HepG2 (cell line): ENCODE results near the gene GLUL. TPM values are rescaled to one million over a fixed set of nuclear protein-coding genes. Genes with fewer than 3 reads are reported as not detected.

ENCODE experiments used
- ATAC-seq: fragments of 200-7000 bp; cut with Tn5 transposase; 3 replicates; pipeline ENCODE4 v1.9.1; 2020; ENCODE audit warnings: mild to moderate bottlenecking, moderate library complexity
- BruUV-seq: library from RNA; stranded (reverse); fragments of 400-500 nt; replicated peaks from 2 replicates; lab custom pipeline; 2021; lab: Mats Ljungman, UMichigan
- CTCF ChIA-PET: fragments of 300-600 bp; formaldehyde crosslinking; extraction: SDS; loops from one replicate; lab custom pipeline; 2021; ENCODE audit warnings: low total read pairs, inconsistent platforms, low intra/inter-chr PET ratio; lab: Yijun Ruan, JAX
- POLR2A ChIA-PET: fragments of 350-600 bp; sonication (Branson Sonifier 250); formaldehyde crosslinking; loops from one replicate; lab custom pipeline; 2020; ENCODE audit warnings: antibody characterized with exemption, inconsistent platforms; lab: Yijun Ruan, JAX
- DNase-seq: peaks from one replicate; pipeline ENCODE4 v3.0.0-alpha.2; 2015; ENCODE audit warnings: low spot score
- FAIRE-seq: peaks from 3 replicates; lab custom pipeline; 2011; peaks lifted over from hg19 to GRCh38; lab: Jason Lieb, UNC
- H2AFZ ChIP-seq: one replicate; pipeline ENCODE4 v1.6.1; 2011; ENCODE audit warnings: low read length, inconsistent platforms
- H3K27ac ChIP-seq: fragments of 300-600 bp; 3 replicates; pipeline ENCODE4 v1.8.0; 2011; ENCODE audit warnings: mixed run types, mild to moderate bottlenecking, mixed read lengths, low read length, inconsistent platforms; ENCODE audit not compliant: insufficient read depth; ENCODE audit errors: extremely low read length
- H3K27me3 ChIP-seq, 2 experiments: fragments of 200-600 bp in 1 of 2; 2 replicates in 1 of 2; 3 replicates in 1 of 2; pipeline versions ENCODE4 v1.6.0 to v1.8.0; 2011; ENCODE audit warnings: low read length in 2 of 2, mild to moderate bottlenecking in 2 of 2, moderate library complexity in 2 of 2, inconsistent platforms in 1 of 2; ENCODE audit not compliant: insufficient read depth in 2 of 2, control insufficient read depth in 1 of 2
- H3K36me3 ChIP-seq, 2 experiments: fragments of 200-600 bp in 1 of 2; replicated peaks in 1 of 2; 2 replicates in 1 of 2; 3 replicates in 1 of 2; pipeline versions ENCODE4 v1.5.1 to v1.8.0; 2011; ENCODE audit warnings: low read length in 2 of 2, inconsistent platforms in 1 of 2; ENCODE audit not compliant: insufficient read depth in 2 of 2, control insufficient read depth in 1 of 2
- H3K4me1 ChIP-seq: 2 replicates; pipeline ENCODE4 v1.5.1; 2012; ENCODE audit warnings: low read length, inconsistent platforms; ENCODE audit not compliant: insufficient read depth
- H3K4me2 ChIP-seq: 2 replicates; pipeline ENCODE4 v1.6.0; 2011; ENCODE audit warnings: low read depth, low read length, inconsistent platforms
- H3K4me3 ChIP-seq, 3 experiments: fragments of 200-600 bp in 1 of 3; sonication (generic), shearing (Covaris generic) in 1 of 3; replicated peaks in 1 of 3; 2 replicates each; pipeline ENCODE4 v1.5.1; 2011 to 2016; ENCODE audit warnings: low read length in 3 of 3, inconsistent platforms in 2 of 3, low read depth in 2 of 3, mild to moderate bottlenecking in 2 of 3, control low read depth in 1 of 3, mixed read lengths in 1 of 3; ENCODE audit not compliant: insufficient read depth in 1 of 3
- H3K79me2 ChIP-seq: one replicate; pipeline ENCODE4 v1.6.1; 2011; ENCODE audit warnings: low read length, inconsistent platforms; ENCODE audit not compliant: insufficient read depth
- H3K9ac ChIP-seq: 2 replicates; pipeline ENCODE4 v1.6.0; 2011; ENCODE audit warnings: mild to moderate bottlenecking, low read depth, low read length, inconsistent platforms; ENCODE audit not compliant: insufficient read depth
- H3K9me3 ChIP-seq: 2 replicates; pipeline ENCODE4 v1.5.1; 2012; ENCODE audit warnings: mild to moderate bottlenecking, low read length
- H4K20me1 ChIP-seq: 2 replicates; pipeline ENCODE4 v1.6.0; 2011; ENCODE audit warnings: inconsistent platforms, mild to moderate bottlenecking, low read length, moderate library complexity; ENCODE audit not compliant: insufficient read depth
- FOXO1 ChIP-seq: sonication (generic); formaldehyde crosslinking; IDR thresholded peaks from 2 replicates; pipeline ENCODE4 v1.4.0; 2020; ENCODE audit warnings: missing genetic modification reagents
- MED8 ChIP-seq: sonication (generic); formaldehyde crosslinking; IDR thresholded peaks from 2 replicates; pipeline ENCODE4 v1.8.1; 2023; ENCODE audit warnings: mild to moderate bottlenecking, missing genetic modification reagents; ENCODE audit not compliant: insufficient replicate concordance
- SRY ChIP-seq: sonication (generic); formaldehyde crosslinking; IDR thresholded peaks from 2 replicates; pipeline ENCODE4 v1.8.0; 2022; ENCODE audit warnings: mild to moderate bottlenecking, missing genetic modification reagents
- ZNF547 ChIP-seq: sonication (generic); formaldehyde crosslinking; IDR thresholded peaks from 2 replicates; pipeline ENCODE4 v1.5.1; 2020; ENCODE audit warnings: mild to moderate bottlenecking, missing genetic modification reagents
- ZNF75D ChIP-seq: sonication (generic); formaldehyde crosslinking; IDR thresholded peaks from 2 replicates; pipeline ENCODE4 v1.8.1; 2023; ENCODE audit warnings: missing genetic modification reagents, mild to moderate bottlenecking, borderline replicate concordance
- ZNF891 ChIP-seq: sonication (generic); formaldehyde crosslinking; IDR thresholded peaks from 2 replicates; pipeline ENCODE4 v1.5.0; 2020; ENCODE audit warnings: mild to moderate bottlenecking, missing genetic modification reagents
- WGBS: methylation state at CpG from one replicate; pipeline ENCODE4 v1.1.6; 2017; ENCODE audit warnings: low lambda C conversion rate; 5-methylcytosine and 5-hydroxymethylcytosine counted together
- in situ Hi-C: cut with HindIII; loops from 2 replicates; pipeline ENCODE4 v1.10.0; 2017; ENCODE audit warnings: low pct_unique_long_range_greater_than_20kb; ENCODE audit not compliant: extremely low pct_ligation_motif_present
- intact Hi-C: fragments of 100-400 bp; cut with micrococcal nuclease; formaldehyde crosslinking; loops from one replicate; pipeline ENCODE4 v1.10.0; 2022; ENCODE audit not compliant: unreplicated experiment
- polyA plus RNA-seq, 8 experiments: library from polyadenylated mRNA; depleted of rRNA in 3 of 8; stranded (reverse) in 7 of 8; unstranded in 1 of 8; fragments of >200 nt; fragmentation: Illumina TruSeq in 4 of 8; extraction: Trizol in 4 of 8; gene quantifications; 2 replicates each; pipeline versions ENCODE4 v1.2.1 to v1.2.3, GENCODE V29; 2011 to 2016; ENCODE audit warnings: low read depth in 4 of 8, missing spikeins in 1 of 8, mixed read lengths in 1 of 8; ENCODE audit not compliant: insufficient read depth in 1 of 8
- total RNA-seq, 5 experiments: library from RNA; depleted of rRNA; stranded (reverse); fragments of >200 nt; fragmentation: Illumina TruSeq; extraction: Trizol; gene quantifications; 2 replicates each; pipeline ENCODE4 v1.2.3, GENCODE V29; 2016; ENCODE audit warnings: low read depth in 1 of 5
- TF ChIP-seq, protein P1 (sequence below): sonication (generic); formaldehyde crosslinking; IDR thresholded peaks from 2 replicates; pipeline ENCODE4 v1.4.0; 2020; ENCODE audit warnings: missing genetic modification reagents, borderline replicate concordance

The GLUL gene
- total and polyA plus RNA-seq, 2 of the 13 experiments (the other 11 are each of a cell fraction or from before 2014, with no cell fraction given), result 423 to 827 TPM

DNA sequence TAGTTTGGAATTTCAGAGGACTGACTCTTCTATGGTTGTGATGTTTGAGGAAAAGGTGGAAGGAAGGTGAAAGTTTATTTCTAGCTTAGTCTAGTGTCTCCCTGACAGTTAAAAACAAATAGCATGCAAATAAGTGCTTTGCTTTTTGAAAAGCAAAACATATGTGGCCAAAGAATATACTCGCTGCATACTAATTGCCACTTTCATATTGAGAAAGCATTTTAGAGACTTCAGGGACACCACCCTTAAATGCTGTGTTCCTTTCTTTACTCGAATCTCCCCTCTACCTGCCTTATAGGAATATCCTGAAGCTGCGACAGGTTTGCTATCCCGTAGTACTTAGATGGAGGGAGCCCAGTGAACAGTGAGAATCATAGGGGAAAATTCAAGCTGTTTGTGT is 23.2 kb downstream of the GLUL start:
- ATAC-seq (no peak), FAIRE-seq (no peak), DNase-seq (no peak)
- peaks cover 0 to 12% of the 10 kb centered on the region in 2 experiments; a peak in 1 of 5 replicates for H3K27me3 ChIP-seq
- in situ Hi-C loops, result no loop called here
- H3K9me3 ChIP-seq, result no peaks in the 10 kb centered on the region
- 43% methylated on average over 4 of the region's 4 CpGs for WGBS
- no peaks in the 10 kb centered on the region for H3K4me1 ChIP-seq
- no peak overlapping the region for H3K9ac ChIP-seq
- no peak overlapping the region for H3K4me2 ChIP-seq
- H2AFZ ChIP-seq, result no peak overlapping the region
- no peak overlapping the region for H3K27ac ChIP-seq
- intact Hi-C loops, result no loop called here
- H3K79me2 ChIP-seq, result no peaks in the 10 kb centered on the region
- no peaks in the 10 kb centered on the region for H4K20me1 ChIP-seq
- BruUV-seq, result no TSS peak
- ChIA-PET CTCF (no interaction called here), POLR2A (no interaction called here)
- no peaks in the 10 kb centered on the region for H3K36me3 ChIP-seq
- no peak for TF ChIP-seq ZNF547 (CRISPR knock-in tag)
- TF ChIP-seq, protein P1, sequence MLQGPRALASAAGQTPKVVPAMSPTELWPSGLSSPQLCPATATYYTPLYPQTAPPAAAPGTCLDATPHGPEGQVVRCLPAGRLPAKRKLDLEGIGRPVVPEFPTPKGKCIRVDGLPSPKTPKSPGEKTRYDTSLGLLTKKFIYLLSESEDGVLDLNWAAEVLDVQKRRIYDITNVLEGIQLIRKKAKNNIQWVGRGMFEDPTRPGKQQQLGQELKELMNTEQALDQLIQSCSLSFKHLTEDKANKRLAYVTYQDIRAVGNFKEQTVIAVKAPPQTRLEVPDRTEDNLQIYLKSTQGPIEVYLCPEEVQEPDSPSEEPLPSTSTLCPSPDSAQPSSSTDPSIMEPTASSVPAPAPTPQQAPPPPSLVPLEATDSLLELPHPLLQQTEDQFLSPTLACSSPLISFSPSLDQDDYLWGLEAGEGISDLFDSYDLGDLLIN (CRISPR knock-in tag), result no peak
- H3K4me3 ChIP-seq, result no peak overlapping the region

DNA sequence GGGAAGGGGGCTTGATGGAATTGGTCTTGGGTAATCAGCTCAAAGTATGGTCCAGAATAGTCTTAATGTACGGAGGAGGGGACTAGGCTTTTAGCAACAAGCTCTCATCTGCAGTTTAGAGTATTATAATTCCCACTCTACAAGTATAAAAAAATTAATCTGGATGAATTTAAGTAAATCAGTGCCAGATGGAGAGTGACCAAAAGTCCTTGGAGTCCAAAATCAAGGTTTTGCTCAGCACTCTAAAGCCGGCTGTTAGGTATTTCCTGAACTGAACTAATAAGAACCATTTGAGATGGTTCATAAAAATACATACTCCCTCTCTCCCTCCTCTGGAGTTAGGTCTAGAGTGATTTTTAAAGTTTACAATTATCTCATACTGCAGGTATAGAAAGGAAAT is 23.7 kb downstream of the GLUL start:
- Histone ChIP-seq H3K4me1 (no peaks in the 10 kb centered on the region), H3K4me3 (no peak overlapping the region), H3K79me2 (no peaks in the 10 kb centered on the region), H3K9ac (no peak overlapping the region), H3K36me3 (no peaks in the 10 kb centered on the region), H2AFZ (no peak overlapping the region), H3K27ac (no peak overlapping the region), H3K4me2 (no peak overlapping the region), H4K20me1 (no peaks in the 10 kb centered on the region), H3K27me3 (peaks cover 0 to 15% of the 10 kb centered on the region in 2 experiments; a peak in 1 of 5 replicates), H3K9me3 (no peaks in the 10 kb centered on the region)
- in situ Hi-C loops, result no loop called here
- TF ChIP-seq SRY (CRISPR knock-in tag), result no peak
- no peak for TF ChIP-seq MED8 (CRISPR knock-in tag)
- no peak for TF ChIP-seq ZNF75D (CRISPR knock-in tag)
- no peak for TF ChIP-seq ZNF891 (CRISPR knock-in tag)
- no peak for TF ChIP-seq FOXO1 (CRISPR knock-in tag)
- intact Hi-C loops, result no loop called here
- DNase-seq (no peak), FAIRE-seq (no peak), ATAC-seq (no peak)
- CTCF ChIA-PET, result no interaction called here
- POLR2A ChIA-PET, result interaction anchor here (1.2 kb wide), 1 partner anchor 24 kb away, joined by 4 read pairs; the partner anchor contains the start of gene GLUL
- no TSS peak for BruUV-seq
- 56% methylated on average over 2 of the region's 2 CpGs for WGBS
